Right lobe of liver (tissue), 4 donors: ENCODE measurements around the gene SPC24.

Source experiments
- CTCF ChIP-seq, 4 donors: fragments of 200-600 bp in 3 of 4; fragments of 450-650 bp in 1 of 4; IDR thresholded peaks; one replicate each; pipeline versions ENCODE4 v1.5.1 to v1.8.0; 2016 to 2022; ENCODE audit warnings: antibody characterized with exemption in 4 of 4, mild to moderate bottlenecking in 2 of 4
- POLR2A ChIP-seq: fragments of 450-650 bp; IDR thresholded peaks from one replicate; pipeline ENCODE4 v1.6.1; 2017; ENCODE audit warnings: antibody characterized with exemption, mild to moderate bottlenecking
- donor health status: DM: no; HTN: no; CAD: no.
- donor health status: DM: no; HTN: no; CAD: no.
- donor health status: DM: no; HTN: yes; CAD: no.

- TF ChIP-seq CTCF (IDR thresholded peaks at IDR 0.05) (no peak), POLR2A (no peak)
Observed at GRCh38 chr19:11096210-11096841, 59.3 kb downstream of the SPC24 start.
